Testis (tissue), 3 donors: Measurements from ENCODE around the gene OR13C5. TPM values are rescaled to one million over a fixed set of nuclear protein-coding genes. Genes with fewer than 3 reads are reported as not detected.

ENCODE experiments used
- DNase-seq: peaks from one replicate; pipeline ENCODE4 v3.0.0-alpha.2; 2019
- H3K27ac ChIP-seq, 2 donors: fragments of 200-600 bp; sonication (generic); one replicate each; pipeline ENCODE4 v1.5.1; 2019
- H3K27me3 ChIP-seq: fragments of 200-600 bp; sonication (generic); one replicate; pipeline ENCODE4 v1.5.1; 2019
- H3K36me3 ChIP-seq: fragments of 200-600 bp; sonication (generic); one replicate; pipeline ENCODE4 v1.5.1; 2017; ENCODE audit warnings: low read depth; ENCODE audit errors: missing control alignments
- H3K4me1 ChIP-seq: fragments of 200-600 bp; sonication (generic); one replicate; pipeline ENCODE4 v1.5.1; 2019
- H3K4me3 ChIP-seq, 2 donors: fragments of 200-600 bp; sonication (generic); one replicate each; pipeline ENCODE4 v1.5.1; 2017 to 2019
- H3K9me3 ChIP-seq: fragments of 200-600 bp; sonication (generic); one replicate; pipeline ENCODE4 v1.5.1; 2017
- CTCF ChIP-seq, 3 experiments: fragments of 450-650 bp in 2 of 3; fragments of 200-600 bp in 1 of 3; sonication (generic) in 1 of 3; IDR thresholded peaks; one replicate each; pipeline ENCODE4 v1.5.1; 2016 to 2019; ENCODE audit warnings: antibody characterized with exemption in 3 of 3, mild to moderate bottlenecking in 2 of 3, moderate library complexity in 1 of 3
- POLR2A ChIP-seq: fragments of 450-650 bp; IDR thresholded peaks from one replicate; pipeline ENCODE4 v1.6.1; 2017; ENCODE audit warnings: antibody characterized with exemption, mild to moderate bottlenecking, moderate library complexity
- WGBS, 2 donors: methylation state at CpG; one replicate each; pipeline ENCODE4 v1.1.5; 2018; 5-methylcytosine and 5-hydroxymethylcytosine counted together
- intact Hi-C: fragments of 100-400 bp; cut with DNase I; formaldehyde crosslinking; loops from one replicate; pipeline ENCODE4 v1.15.1; 2023; ENCODE audit warnings: low total_unique reads
- polyA plus RNA-seq: library from polyadenylated mRNA; stranded (reverse); fragments of 350-450 nt; fragmentation: Illumina TruSeq; extraction: RNeasy Lipid Tissue Mini Kit (QIAGEN cat#74804); gene quantifications from one replicate; pipeline ENCODE4 v1.2.3, GENCODE V29; 2014; ENCODE audit warnings: low read depth, low replicate concordance; ENCODE audit not compliant: insufficient read depth
- total RNA-seq, 2 donors: library from RNA; depleted of rRNA; stranded (reverse); fragments of >200 nt; gene quantifications; one replicate each; pipeline ENCODE4 v1.2.3, GENCODE V29; 2016

Gene OR13C5
- total and polyA plus RNA-seq, 3 donors from 2014 or later, result not detected

GRCh38 chr9:104555521-104555920 is 43.7 kb downstream of the OR13C5 start:
- intact Hi-C loops, result no loop called here
- H3K4me1 ChIP-seq, result no peaks in the 10 kb centered on the region
- no peak for TF ChIP-seq POLR2A
- no peak for TF ChIP-seq CTCF (IDR thresholded peaks at IDR 0.05)

GRCh38 chr9:104553261-104553660 is 46.0 kb downstream of the OR13C5 start:
- no peak for DNase-seq
- H3K27ac ChIP-seq, result no peak overlapping the region
- H3K27me3 ChIP-seq, result no peaks in the 10 kb centered on the region
- H3K4me1 ChIP-seq, result no peaks in the 10 kb centered on the region
- intact Hi-C loops, result no loop called here
- TF ChIP-seq POLR2A, result no peak
- TF ChIP-seq CTCF (IDR thresholded peaks at IDR 0.05), result no peak
- H3K36me3 ChIP-seq, result no peaks in the 10 kb centered on the region
- no peaks in the 10 kb centered on the region for H3K9me3 ChIP-seq
- H3K4me3 ChIP-seq, result no peak overlapping the region
- WGBS, 2 donors, result 50 to 69% methylated on average over 1 of the region's 1 CpG

More at GRCh38 chr9:104555521-104555920, 43.7 kb downstream of the OR13C5 start:
- H3K27me3 ChIP-seq, result no peaks in the 10 kb centered on the region
- DNase-seq, result no peak
- 92 to 100% methylated on average over 1 of the region's 1 CpG for WGBS, 2 donors
- no peak overlapping the region for H3K27ac ChIP-seq
- no peak overlapping the region for H3K4me3 ChIP-seq
- no peaks in the 10 kb centered on the region for H3K9me3 ChIP-seq
- H3K36me3 ChIP-seq, result no peaks in the 10 kb centered on the region

Other genes with a start within 250 kb of the OR13C5 start
- gene OR13F1, start 95.2 kb downstream of the OR13C5 start, total RNA-seq, result not detected
- not detected for gene OR13F1, start 95.2 kb downstream of the OR13C5 start, polyA plus RNA-seq
- gene OR13C4, start 72.2 kb downstream of the OR13C5 start, total RNA-seq, result not detected
- gene OR13C4, start 72.2 kb downstream of the OR13C5 start, polyA plus RNA-seq, result not detected
- under 1 TPM in 1 of 2 donors, not detected in 1; 0.55 TPM for gene OR13C3, start 62.6 kb downstream of the OR13C5 start, total RNA-seq
- not detected for gene OR13C3, start 62.6 kb downstream of the OR13C5 start, polyA plus RNA-seq
- not detected for gene OR13C8, start 30.2 kb downstream of the OR13C5 start, total RNA-seq
- not detected for gene OR13C8, start 30.2 kb downstream of the OR13C5 start, polyA plus RNA-seq
- gene OR13C2, start 6.2 kb upstream of the OR13C5 start, total RNA-seq, result under 1 TPM in 1 of 2 donors, not detected in 1; 0.62 TPM
- gene OR13C2, start 6.2 kb upstream of the OR13C5 start, polyA plus RNA-seq, result not detected
- gene OR13C9, start 18.8 kb upstream of the OR13C5 start, total RNA-seq, result not detected
- gene OR13C9, start 18.8 kb upstream of the OR13C5 start, polyA plus RNA-seq, result not detected
- under 1 TPM in 1 of 2 donors, not detected in 1; 0.56 TPM for gene OR13D1, start 95.1 kb upstream of the OR13C5 start, total RNA-seq
- not detected for gene OR13D1, start 95.1 kb upstream of the OR13C5 start, polyA plus RNA-seq
- gene NIPSNAP3A, start 148.3 kb upstream of the OR13C5 start, total RNA-seq, result 10 to 100 TPM; 21.6 to 28.8 TPM
- gene NIPSNAP3A, start 148.3 kb upstream of the OR13C5 start, polyA plus RNA-seq, result 27.0 TPM
- gene NIPSNAP3B, start 164.7 kb upstream of the OR13C5 start, total RNA-seq, result 1 to 10 TPM; 3.7 to 4.0 TPM
- 5.0 TPM for gene NIPSNAP3B, start 164.7 kb upstream of the OR13C5 start, polyA plus RNA-seq